ENCODE data around the gene LAMTOR3. TPM values are rescaled to one million over a fixed set of nuclear protein-coding genes. Genes with fewer than 3 reads are reported as not detected.

Gene LAMTOR3
- 3.5 and 8.5 TPM in 2 replicates for total RNA-seq (2011; cell fraction: chromatin; rRNA removed; ENCODE audit: low replicate concordance)
- 2.2 and 2.5 TPM in 2 replicates for total RNA-seq (2011; cell fraction: nucleolus; rRNA removed)
- 6.6 and 11.1 TPM in 2 replicates for total RNA-seq (2011; cell fraction: nucleoplasm; rRNA removed)
- total RNA-seq (2014; rRNA removed) (17.9 and 22.5 TPM in 2 replicates), total RNA-seq (2014; rRNA removed; fragmentation: Illumina TruSeq; extraction: Trizol) (58.0 and 65.7 TPM in 2 replicates), total RNA-seq (2015; rRNA removed; fragmentation: Illumina TruSeq; extraction: Trizol) (53.0 and 59.4 TPM in 2 replicates), total RNA-seq (2021) (38.4 and 40.1 TPM in 2 replicates), polyA plus RNA-seq (2011; rRNA removed) (61.8 and 85.7 TPM in 2 replicates), polyA plus RNA-seq (2014; fragmentation: Illumina TruSeq; extraction: Trizol) (53.3 and 70.7 TPM in 2 replicates), polyA plus RNA-seq (2014; fragmentation: Nextera tagmentation; extraction: Ambion mirVana) (100 to 1,000 TPM; 136 to 146 TPM), polyA plus RNA-seq (2014; rRNA removed) (38.3 and 41.9 TPM in 2 replicates), polyA minus RNA-seq (2011; rRNA and poly(A)+ RNA removed) (28.5 and 30.6 TPM in 2 replicates), Bru-seq, nascent RNA (percentile 84 among the genes with signal in this experiment), BruChase-seq, experiment 1, labeled RNA remaining after a 2-hour chase (percentile 87 among the genes with signal in this experiment), BruChase-seq, experiment 2, labeled RNA remaining after a 6-hour chase (percentile 85 among the genes with signal in this experiment)
- 14.2 and 38.6 TPM in 2 replicates for polyA plus RNA-seq (2011; cell fraction: cytosol; rRNA removed)
- polyA plus RNA-seq (2011; cell fraction: nucleus; rRNA removed), result 6.8 and 13.5 TPM in 2 replicates
- polyA plus RNA-seq (2012), result 36.3 and 50.4 TPM in 2 replicates
- 9.2 and 14.9 TPM in 2 replicates for polyA minus RNA-seq (2011; cell fraction: cytosol; rRNA and poly(A)+ RNA removed)
- 2.6 and 4.4 TPM in 2 replicates for polyA minus RNA-seq (2011; cell fraction: nucleus; rRNA and poly(A)+ RNA removed)
- long read RNA-seq, experiment 1, full-length matches to known transcripts, result 102 of 113 reads
- long read RNA-seq, experiment 1, partial matches to known transcripts, result 6 of 113 reads
- long read RNA-seq, experiment 1, other reads (novel, unspliced or antisense), result 5 of 113 reads
- long read RNA-seq, experiment 2, full-length matches to known transcripts, result 18 of 33 reads
- long read RNA-seq, experiment 2, partial matches to known transcripts, result 1 of 33 reads
- long read RNA-seq, experiment 2, other reads (novel, unspliced or antisense), result 14 of 33 reads
- long read RNA-seq, experiment 3, full-length matches to known transcripts, result 58 of 58 reads
- long read RNA-seq, experiment 3, partial matches to known transcripts, result 0 of 58 reads
- long read RNA-seq, experiment 3, other reads (novel, unspliced or antisense), result 0 of 58 reads

- H3K9me1 ChIP-seq (ENCODE audit: control insufficient read depth, insufficient read depth, low read length), result no peaks in the 10 kb centered on the region
- peak within 1 kb of the TSS; percentile 91 for H3K4me3 ChIP-seq
- peak within 1 kb of the TSS; percentile 89 for H2AFZ ChIP-seq (ENCODE audit: low read depth, low read length)
- H3K27me3 ChIP-seq (ENCODE audit: control insufficient read depth in 2 of 2, insufficient read depth in 2 of 2, low read length in 2 of 2), result no peaks in the 10 kb centered on the region
- peak within 1 kb of the TSS; percentile 87 to 96 for H3K9ac ChIP-seq (ENCODE audit: insufficient read depth in 1 of 2, low read depth in 2 of 2, low read length in 2 of 2)
- intact Hi-C loops (cut with micrococcal nuclease) (loop anchor here (2.0 kb wide), 1 partner anchor 54 kb away; no protein-coding TSS in a partner anchor), in situ Hi-C loops (cut with MboI) (no loop called here)
- ChIA-PET POLR2A (interaction anchor here (0.6 to 2.3 kb wide), 8 partner anchors 24 to 1091 kb away, joined by 3 to 11 read pairs (median 4); partner anchors contain the start of genes DNAJB14 and H2AZ1), CTCF (ENCODE audit: low intra/inter-chr PET ratio) (no interaction called here)
- peak within 1 kb of the TSS; percentile 81 for H3K27ac ChIP-seq (ENCODE audit: extremely low read depth, low read depth, low read length)
- H4K20me1 ChIP-seq (replicated peaks; ENCODE audit: control insufficient read depth, insufficient read depth, low read length), result no peaks in the 10 kb centered on the region
- peaks cover 20% of the 10 kb centered on the region for H3K36me3 ChIP-seq (ENCODE audit: control insufficient read depth, insufficient read depth, low read length)
- FAIRE-seq, result peak; percentile 82
- no TSS peak for BruUV-seq (replicated peaks)
- ATAC-seq, result peak; percentile 99
- peaks cover 0 to 3% of the 10 kb centered on the region in 2 experiments; a peak in 4 of 5 replicates for H3K4me1 ChIP-seq (replicated peaks in 1 of 2; ENCODE audit: control insufficient read depth in 2 of 2, insufficient read depth in 2 of 2, low read length in 2 of 2)
- 4% methylated on average over 17 of the region's 40 CpGs for WGBS (ENCODE audit: insufficient coverage, low coverage, missing lambda C conversion rate)
- H3K4me2 ChIP-seq (ENCODE audit: insufficient read depth, low read length), result peak within 1 kb of the TSS; percentile 93
- H3K9me3 ChIP-seq (replicated peaks; ENCODE audit: control insufficient read depth, insufficient read depth, low read depth, low read length), result no peaks in the 10 kb centered on the region
- peak; percentile 93 to 94 (median 93) for DNase-seq (ENCODE audit: extremely low read depth in 1 of 4, low spot score in 3 of 4)
- peaks cover 38% of the 10 kb centered on the region for H3K79me2 ChIP-seq (ENCODE audit: control insufficient read depth, insufficient read depth, low read length)
- TF ChIP-seq ILF3 (IDR thresholded peaks at IDR 0.05; ENCODE audit: borderline replicate concordance) (no peak), ERF (CRISPR knock-in tag; IDR thresholded peaks at IDR 0.05) (no peak), CUX1 (CRISPR knock-in tag; IDR thresholded peaks at IDR 0.05) (no peak), BCL6 (CRISPR knock-in tag; IDR thresholded peaks at IDR 0.05) (no peak), RFX7 (CRISPR knock-in tag; IDR thresholded peaks at IDR 0.05) (no peak), KAT7 (CRISPR knock-in tag; IDR thresholded peaks at IDR 0.05; ENCODE audit: borderline replicate concordance) (peak; percentile 86; the same call in 1 of the 2 replicates), CREB5 (CRISPR knock-in tag; IDR thresholded peaks at IDR 0.05) (no peak), HOXB6 (CRISPR knock-in tag; IDR thresholded peaks at IDR 0.05; ENCODE audit: borderline replicate concordance) (no peak), HDAC2 (IDR thresholded peaks at IDR 0.05) (no peak)
Measured at GRCh38 chr4:99894161-99894997, at the start of gene LAMTOR3. LAMTOR3 (minus strand) TSS chr4:99894427; CDS start chr4:99893963, 464 bp downstream.
